ENCODE results near the gene RNF113B. TPM values are rescaled to one million over a fixed set of nuclear protein-coding genes. Genes with fewer than 3 reads are reported as not detected.

The RNF113B gene
- total and polyA plus RNA-seq, 2 experiments from 2014 or later = 0.19 TPM; not detected in 1

- no peaks in the 10 kb centered on the region for H3K36me3 ChIP-seq (ENCODE audit: insufficient read depth)
- peaks cover 87% of the 10 kb centered on the region for H3K79me2 ChIP-seq (replicated peaks; ENCODE audit: insufficient read depth)
- no peak overlapping the region for H3K4me3 Mint-ChIP-seq
- H3K4me3 ChIP-seq = no peak overlapping the region
- peaks cover 19% of the 10 kb centered on the region for H4K20me1 ChIP-seq (replicated peaks; ENCODE audit: insufficient read depth)
- TF ChIP-seq NANOG (IDR thresholded peaks at IDR 0.05; ENCODE audit: borderline replicate concordance) = no peak
- TF ChIP-seq REST (IDR thresholded peaks at IDR 0.05; ENCODE audit: unreplicated experiment) = no peak
- no peak for TF ChIP-seq ZNF331 (CRISPR knock-in tag; IDR thresholded peaks at IDR 0.05; ENCODE audit: low read depth)
- TF ChIP-seq ZNF114 (CRISPR knock-in tag; IDR thresholded peaks at IDR 0.05) = no peak
- TF ChIP-seq CREB1 (CRISPR knock-in tag; IDR thresholded peaks at IDR 0.05; ENCODE audit: low read depth) = no peak
- peaks cover 12% of the 10 kb centered on the region for H3K4me1 ChIP-seq (ENCODE audit: insufficient read depth)
- H3K9me3 Mint-ChIP-seq = no peaks in the 10 kb centered on the region
- no peak for DNase-seq (ENCODE audit: low spot score)
- H3K27me3 ChIP-seq (ENCODE audit: insufficient read depth) = peaks cover 12% of the 10 kb centered on the region
- H2AFZ ChIP-seq = no peak overlapping the region
- H3K9me2 ChIP-seq (ENCODE audit: insufficient read depth) = no peaks in the 10 kb centered on the region
- H3K27me3 Mint-ChIP-seq (ENCODE audit: insufficient read depth, low read depth, poor library complexity) = peaks cover 20% of the 10 kb centered on the region
- no peaks in the 10 kb centered on the region for H3F3A ChIP-seq (replicated peaks; ENCODE audit: low read depth)
- peaks cover 28% of the 10 kb centered on the region for H3K4me1 Mint-ChIP-seq
- peaks cover 7% of the 10 kb centered on the region for H3K36me3 Mint-ChIP-seq (ENCODE audit: low read depth)
- no peak overlapping the region for H3K27ac ChIP-seq (ENCODE audit: low read depth)
- no peak for ATAC-seq
- H3K4me2 ChIP-seq = no peak overlapping the region
- H3K27ac Mint-ChIP-seq = no peak overlapping the region; the same call in 1 of the 2 replicates
These were observed 29.5 kb downstream of the RNF113B start for GRCh38 chr13:98147521-98147920.

GRCh38 chr13:98144801-98145350, 32.2 kb downstream of the RNF113B start:
- H3K27ac Mint-ChIP-seq = no peak overlapping the region

More at GRCh38 chr13:98144801-98145350, 32.2 kb downstream of the RNF113B start:
- Histone ChIP-seq H3K4me3 (peak overlapping the region; percentile 92), H3K27me3 (ENCODE audit: insufficient read depth) (peaks cover 31% of the 10 kb centered on the region), H3K36me3 (ENCODE audit: insufficient read depth) (no peaks in the 10 kb centered on the region), H3K9me2 (ENCODE audit: insufficient read depth) (no peaks in the 10 kb centered on the region), H3F3A (replicated peaks; ENCODE audit: low read depth) (peaks cover 11% of the 10 kb centered on the region; the same call in 1 of the 2 replicates), H3K27ac (ENCODE audit: low read depth) (no peak overlapping the region), H4K20me1 (replicated peaks; ENCODE audit: insufficient read depth) (peaks cover 19% of the 10 kb centered on the region), H3K4me1 (ENCODE audit: insufficient read depth) (peaks cover 24% of the 10 kb centered on the region), H2AFZ (no peak overlapping the region), H3K4me2 (peak overlapping the region; percentile 100), H3K79me2 (replicated peaks; ENCODE audit: insufficient read depth) (peaks cover 62% of the 10 kb centered on the region)
- Mint-ChIP-seq H3K4me1 (peaks cover 36% of the 10 kb centered on the region), H3K9me3 (no peaks in the 10 kb centered on the region), H3K36me3 (ENCODE audit: low read depth) (peaks cover 4% of the 10 kb centered on the region), H3K4me3 (peak overlapping the region; percentile 87), H3K27me3 (ENCODE audit: insufficient read depth, low read depth, poor library complexity) (peaks cover 33% of the 10 kb centered on the region)
- peak; percentile 78 for DNase-seq (ENCODE audit: low spot score)
- peak; percentile 24 for ATAC-seq
- TF ChIP-seq CTCF (conservative IDR thresholded peaks at IDR 0.05; ENCODE audit: low read depth in 2 of 2) = 0 out of 4 replicates have a peak, but pooled peaks of 1 of the 2 experiments have one; percentile 19
- no peak for TF ChIP-seq STAT1 (IDR thresholded peaks at IDR 0.05; ENCODE audit: unreplicated experiment)
- TF ChIP-seq JUNB (IDR thresholded peaks at IDR 0.05; ENCODE audit: unreplicated experiment) = no peak
- no peak for TF ChIP-seq EZH2phosphoT487 (IDR thresholded peaks at IDR 0.05; ENCODE audit: unreplicated experiment)
- no peak for TF ChIP-seq POLR2AphosphoS5 (IDR thresholded peaks at IDR 0.05; ENCODE audit: low read depth)
- TF ChIP-seq CREB1 (CRISPR knock-in tag; IDR thresholded peaks at IDR 0.05; ENCODE audit: low read depth) = no peak
